Measurements from ENCODE around the gene PPP1R3D.
"Not testable (repeated sequence)": the region's sequence is repeated elsewhere in the genome, so short reads cannot be mapped to it uniquely, and the experiment has no call there.

Gene PPP1R3D

GRCh38 chr20:59940129-59940955 is at the start of gene PPP1R3D, which contains the start of gene FAM217B:
Gene PPP1R3D (minus strand): TSS chr20:59940305. CDS start chr20:59939931, 374 bp downstream.
Gene FAM217B (plus strand): TSS chr20:59940389. CDS start chr20:59943944, 3,555 bp downstream.
- peak; percentile 96 for DNase-seq

GRCh38 chr20:59988141-59988540 is 48.0 kb upstream of the PPP1R3D start:
- DNase-seq, result no peak

- no peak for DNase-seq
Observed at GRCh38 chr20:59987135-59987534, 47.0 kb upstream of the PPP1R3D start.

- no peak for DNase-seq
Observed at GRCh38 chr20:59985864-59986263, 45.8 kb upstream of the PPP1R3D start.

GRCh38 chr20:59985164-59985563 is 45.1 kb upstream of the PPP1R3D start:
- DNase-seq, result no peak

- DNase-seq, result no peak
Observed at GRCh38 chr20:59984541-59984940, 44.4 kb upstream of the PPP1R3D start.

- DNase-seq, result no peak
Observed at GRCh38 chr20:59983076-59983475, 43.0 kb upstream of the PPP1R3D start.

GRCh38 chr20:59977086-59977485 is 37.0 kb upstream of the PPP1R3D start:
- no peak for DNase-seq

- DNase-seq, result no peak
Observed at GRCh38 chr20:59976156-59976782, 36.2 kb upstream of the PPP1R3D start.

- DNase-seq, result no peak
Observed at GRCh38 chr20:59972037-59972801, 32.1 kb upstream of the PPP1R3D start.

- no peak for DNase-seq
Observed at GRCh38 chr20:59971428-59971827, 31.3 kb upstream of the PPP1R3D start.

- no peak for DNase-seq
Observed at GRCh38 chr20:59966428-59966827, 26.3 kb upstream of the PPP1R3D start.

- no peak for DNase-seq
Observed at GRCh38 chr20:59962155-59962554, 22.1 kb upstream of the PPP1R3D start.

GRCh38 chr20:59961423-59961822 is 21.3 kb upstream of the PPP1R3D start:
- DNase-seq, result no peak

GRCh38 chr20:59958626-59959025 is 18.5 kb upstream of the PPP1R3D start:
- no peak for DNase-seq

GRCh38 chr20:59958123-59958522 is 18.0 kb upstream of the PPP1R3D start, which contains the start of gene CDH26:
Gene CDH26 (plus strand): TSS chr20:59958423. CDS start chr20:59958727, 304 bp downstream.
- DNase-seq, result no peak

- DNase-seq, result not testable (repeated sequence)
Observed at GRCh38 chr20:59957568-59957967, 17.5 kb upstream of the PPP1R3D start.

GRCh38 chr20:59955131-59955796 is 15.2 kb upstream of the PPP1R3D start:
- no peak for DNase-seq

GRCh38 chr20:59954718-59955117 is 14.6 kb upstream of the PPP1R3D start:
- no peak for DNase-seq

- DNase-seq, result no peak
Observed at GRCh38 chr20:59949911-59950310, 9.8 kb upstream of the PPP1R3D start.

- DNase-seq, result no peak
Observed at GRCh38 chr20:59948828-59949720, 9.0 kb upstream of the PPP1R3D start.

- DNase-seq, result no peak
Observed at GRCh38 chr20:59948212-59948611, 8.1 kb upstream of the PPP1R3D start.

Data from GOT3 (cell line).